ENCODE results near the gene DNAJB6.

- no peak for TF ChIP-seq CTCF (IDR thresholded peaks at IDR 0.05)
- no peak for TF ChIP-seq POLR2AphosphoS5 (IDR thresholded peaks at IDR 0.05)
- TF ChIP-seq POLR2A (IDR thresholded peaks at IDR 0.05), result no peak
These were observed 121.4 kb downstream of the DNAJB6 start for GRCh38 chr7:157458254-157458633.

Measured in stomach (tissue), 4 donors.